ENCODE data around the gene MFAP2.

MFAP2 gene

GRCh38 chr1:17020502-17020901 is 40.1 kb upstream of the MFAP2 start:
- no peak for TF ChIP-seq POLR2AphosphoS5 (IDR thresholded peaks at IDR 0.05; ENCODE audit: low read depth, low read length)
- no peak for TF ChIP-seq REST (IDR thresholded peaks at IDR 0.05; ENCODE audit: insufficient read depth in 1 of 2, low read depth in 2 of 2, low read length in 2 of 2)
- no peak for TF ChIP-seq SIN3A (IDR thresholded peaks at IDR 0.05; ENCODE audit: borderline replicate concordance, insufficient read depth, low read length)
- no peak for TF ChIP-seq TAF1 (IDR thresholded peaks at IDR 0.05; ENCODE audit: borderline replicate concordance, insufficient read depth, low read length)
- TF ChIP-seq FOXP2 (optimal IDR thresholded peaks at IDR 0.05; ENCODE audit: borderline replicate concordance, extremely low read depth, extremely low read length, insufficient read depth): no peak

GRCh38 chr1:17018849-17019248 is 38.4 kb upstream of the MFAP2 start:
- TF ChIP-seq POLR2AphosphoS5 (IDR thresholded peaks at IDR 0.05; ENCODE audit: low read depth, low read length) (no peak), SIN3A (IDR thresholded peaks at IDR 0.05; ENCODE audit: borderline replicate concordance, insufficient read depth, low read length) (no peak), REST (IDR thresholded peaks at IDR 0.05; ENCODE audit: insufficient read depth in 1 of 2, low read depth in 2 of 2, low read length in 2 of 2) (no peak), TAF1 (IDR thresholded peaks at IDR 0.05; ENCODE audit: borderline replicate concordance, insufficient read depth, low read length) (no peak), FOXP2 (optimal IDR thresholded peaks at IDR 0.05; ENCODE audit: borderline replicate concordance, extremely low read depth, extremely low read length, insufficient read depth) (no peak)

- 0 out of 2 replicates have a peak, but pooled peaks have one; percentile 20 for TF ChIP-seq POLR2AphosphoS5 (IDR thresholded peaks at IDR 0.05; ENCODE audit: low read depth, low read length)
- no peak for TF ChIP-seq REST (IDR thresholded peaks at IDR 0.05; ENCODE audit: insufficient read depth in 1 of 2, low read depth in 2 of 2, low read length in 2 of 2)
Observed at GRCh38 chr1:17017435-17017834, 37.0 kb upstream of the MFAP2 start.

GRCh38 chr1:17016317-17016661 is 35.9 kb upstream of the MFAP2 start:
- TF ChIP-seq REST (IDR thresholded peaks at IDR 0.05; ENCODE audit: insufficient read depth in 1 of 2, low read depth in 2 of 2, low read length in 2 of 2): no peak
- no peak for TF ChIP-seq FOXP2 (optimal IDR thresholded peaks at IDR 0.05; ENCODE audit: borderline replicate concordance, extremely low read depth, extremely low read length, insufficient read depth)
- no peak for TF ChIP-seq POLR2AphosphoS5 (IDR thresholded peaks at IDR 0.05; ENCODE audit: low read depth, low read length)
- TF ChIP-seq SIN3A (IDR thresholded peaks at IDR 0.05; ENCODE audit: borderline replicate concordance, insufficient read depth, low read length): no peak
- TF ChIP-seq TAF1 (IDR thresholded peaks at IDR 0.05; ENCODE audit: borderline replicate concordance, insufficient read depth, low read length): no peak

Measured in PFSK-1 (cell line).